Skeletal muscle cell (primary cell): Measurements from ENCODE around the gene SV2C.
"Not testable (repeated sequence)": the region's sequence is repeated elsewhere in the genome, so short reads cannot be mapped to it uniquely, and the experiment has no call there.

ENCODE experiments used
- DNase-seq: peaks from one replicate; pipeline ENCODE4 v3.0.0-alpha.2; 2010; ENCODE audit warnings: low read depth
- H3K4me3 ChIP-seq: 2 replicates; pipeline ENCODE4 v1.5.1; 2011; ENCODE audit warnings: low read depth, mild to moderate bottlenecking, control low read depth, low read length, moderate library complexity

The SV2C gene

GRCh38 chr5:76363352-76364225 lies 280.4 kb downstream of the SV2C start:
- DNase-seq, result no peak
- no peak overlapping the region for H3K4me3 ChIP-seq

GRCh38 chr5:76364226-76364589 lies 281.0 kb downstream of the SV2C start:
- no peak overlapping the region for H3K4me3 ChIP-seq
- no peak for DNase-seq

GRCh38 chr5:76365561-76365960 lies 282.4 kb downstream of the SV2C start:
- no peak for DNase-seq
- H3K4me3 ChIP-seq, result no peak overlapping the region

GRCh38 chr5:76366596-76366995 lies 283.4 kb downstream of the SV2C start:
- no peak for DNase-seq
- no peak overlapping the region for H3K4me3 ChIP-seq

- H3K4me3 ChIP-seq, result no peak overlapping the region
- no peak for DNase-seq
Measured at GRCh38 chr5:76367623-76368371, 284.6 kb downstream of the SV2C start.

GRCh38 chr5:76368941-76369340 lies 285.8 kb downstream of the SV2C start:
- H3K4me3 ChIP-seq, result no peak overlapping the region
- no peak for DNase-seq

GRCh38 chr5:76369668-76370067 lies 286.5 kb downstream of the SV2C start:
- not testable (repeated sequence) for DNase-seq, H3K4me3 ChIP-seq

GRCh38 chr5:76371960-76372322 lies 288.8 kb downstream of the SV2C start:
- no peak for DNase-seq
- H3K4me3 ChIP-seq, result no peak overlapping the region

- no peak overlapping the region for H3K4me3 ChIP-seq
- DNase-seq, result peak; percentile 68
Measured at GRCh38 chr5:76372323-76373054, 289.3 kb downstream of the SV2C start.

GRCh38 chr5:76376148-76376865 lies 293.1 kb downstream of the SV2C start:
- no peak overlapping the region for H3K4me3 ChIP-seq
- DNase-seq, result no peak

GRCh38 chr5:76376866-76377230 lies 293.7 kb downstream of the SV2C start:
- no peak overlapping the region for H3K4me3 ChIP-seq
- DNase-seq, result no peak

GRCh38 chr5:76378355-76378754 lies 295.2 kb downstream of the SV2C start:
- no peak overlapping the region for H3K4me3 ChIP-seq
- DNase-seq, result no peak

- H3K4me3 ChIP-seq, result no peak overlapping the region
- DNase-seq, result no peak
Measured at GRCh38 chr5:76379316-76379715, 296.1 kb downstream of the SV2C start.

GRCh38 chr5:76379855-76380254 lies 296.7 kb downstream of the SV2C start:
- no peak for DNase-seq
- H3K4me3 ChIP-seq, result no peak overlapping the region

- H3K4me3 ChIP-seq, result no peak overlapping the region
- no peak for DNase-seq
Measured at GRCh38 chr5:76380346-76381066, 297.3 kb downstream of the SV2C start.

- DNase-seq, result no peak
- H3K4me3 ChIP-seq, result no peak overlapping the region
Measured at GRCh38 chr5:76383126-76383832, 300.1 kb downstream of the SV2C start.

GRCh38 chr5:76384189-76384588 lies 301.0 kb downstream of the SV2C start:
- no peak for DNase-seq
- H3K4me3 ChIP-seq, result no peak overlapping the region

GRCh38 chr5:76384705-76385104 lies 301.5 kb downstream of the SV2C start:
- no peak for DNase-seq
- no peak overlapping the region for H3K4me3 ChIP-seq
